LHCN-M2 (cell line): ENCODE data around the gene MAP3K10. TPM values are rescaled to one million over a fixed set of nuclear protein-coding genes. Genes with fewer than 3 reads are reported as not detected.

Experiments
- DNase-seq: peaks from one replicate; pipeline ENCODE4 v3.0.0-alpha.2; 2012; ENCODE audit warnings: low read depth
- total RNA-seq: library from RNA; depleted of rRNA; stranded (reverse); fragments of >200 nt; gene quantifications from 2 replicates; pipeline ENCODE4 v1.2.3, GENCODE V29; 2014; rRNA removed

The MAP3K10 gene
- total RNA-seq, 1 experiment from 2014 or later, result 8.3 TPM

DNA sequence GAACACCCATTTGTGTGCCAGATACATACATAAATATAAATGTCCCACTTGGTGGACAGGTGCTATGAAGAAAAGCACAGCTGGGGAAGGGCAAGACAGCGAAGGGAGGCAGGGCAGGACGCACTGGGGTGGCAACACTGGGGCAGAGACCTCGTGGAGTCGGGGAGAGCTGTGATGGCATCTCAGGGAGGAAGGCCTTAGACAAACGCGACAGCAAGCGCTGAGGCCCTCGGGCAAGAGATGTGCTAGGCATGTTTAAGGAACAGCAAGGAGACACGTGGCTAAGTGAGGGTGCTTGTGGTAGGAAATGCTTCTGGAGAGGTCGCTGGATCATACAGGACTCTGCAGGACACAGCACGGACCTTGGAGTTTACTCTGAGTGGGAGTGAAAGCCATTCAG, 58.6 kb downstream of the MAP3K10 start:
- no peak for DNase-seq

DNA sequence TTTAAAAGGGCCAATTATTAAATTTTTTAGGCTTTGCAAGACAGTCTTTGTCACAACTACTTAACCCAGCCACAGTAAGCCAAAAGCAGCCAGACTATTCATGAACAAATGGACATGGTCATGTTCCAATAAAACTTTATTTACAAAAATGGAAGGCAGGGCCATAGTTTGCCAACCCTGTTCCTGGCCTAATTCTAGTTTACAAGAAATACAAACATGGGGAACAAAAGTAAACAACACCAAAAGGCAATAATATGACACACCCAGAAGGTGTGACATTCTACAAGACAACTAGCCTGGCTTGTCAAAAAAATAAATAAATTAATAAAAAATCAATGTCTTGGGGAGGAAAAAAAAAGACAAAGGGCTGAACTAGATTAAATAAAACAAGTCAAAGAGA, 60.0 kb downstream of the MAP3K10 start:
- no peak for DNase-seq

DNA sequence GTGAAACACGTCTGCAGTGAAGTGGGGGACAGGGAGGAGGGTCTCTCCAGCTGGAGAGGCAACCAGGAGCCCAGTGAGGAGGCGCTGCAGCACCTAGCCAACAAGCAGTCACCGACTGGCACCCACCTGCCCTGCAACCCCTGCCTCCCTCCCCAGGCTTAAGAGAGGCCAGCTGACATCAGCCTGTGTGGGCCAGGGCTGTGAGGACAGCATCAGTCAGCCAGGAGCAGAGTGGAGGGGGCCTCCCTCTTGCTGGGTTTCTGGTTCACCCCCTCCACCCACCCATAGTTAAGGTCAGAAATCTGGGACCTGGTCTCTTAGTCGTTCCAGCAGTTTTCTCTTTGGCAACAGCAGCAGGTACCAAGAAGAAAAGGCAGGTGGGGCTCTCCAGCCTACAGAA, 60.8 kb downstream of the MAP3K10 start:
- no peak for DNase-seq

DNA sequence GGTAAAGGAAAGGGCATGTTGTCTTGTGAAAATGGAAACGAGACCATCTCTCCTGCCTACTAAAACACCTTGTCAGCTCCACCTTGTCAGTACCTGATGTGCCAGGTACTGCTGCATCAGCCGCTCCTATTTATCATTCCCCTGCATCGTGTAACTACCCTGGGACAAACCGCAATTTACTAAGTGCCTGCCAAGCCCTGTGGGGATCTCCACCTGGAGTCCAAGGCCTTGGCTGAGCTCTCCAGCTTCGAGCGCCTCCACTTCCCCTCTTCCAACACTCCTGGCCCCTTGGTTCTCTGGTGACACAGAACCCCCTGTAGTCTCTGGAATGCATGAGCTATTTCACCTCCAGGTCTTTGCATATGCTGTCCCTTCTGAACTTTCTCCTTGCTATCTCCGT, 61.2 kb downstream of the MAP3K10 start:
- no peak for DNase-seq

DNA sequence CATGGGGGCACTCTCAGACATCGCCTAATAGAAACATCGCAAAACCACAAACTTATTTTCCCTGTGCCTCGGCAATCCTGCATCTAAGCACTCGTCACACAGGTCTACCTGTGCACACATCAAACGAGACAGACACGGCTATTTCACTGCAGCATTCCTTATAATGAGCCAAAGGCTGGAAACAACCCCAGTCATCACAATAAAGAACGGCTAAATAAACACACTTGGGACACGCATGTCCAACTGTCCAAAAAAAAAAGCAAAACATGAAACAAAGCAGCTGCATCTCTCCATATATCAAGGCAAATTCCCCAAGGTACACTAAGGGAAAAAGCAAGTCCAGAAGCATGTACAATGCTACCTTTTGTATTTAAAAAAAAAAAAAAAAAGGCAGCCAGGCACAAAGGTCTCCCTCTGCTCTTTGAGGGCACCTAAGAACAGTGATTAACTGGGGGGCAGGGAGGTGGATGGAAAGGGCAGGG, 62.4 kb downstream of the MAP3K10 start:
- DNase-seq, result no peak

DNA sequence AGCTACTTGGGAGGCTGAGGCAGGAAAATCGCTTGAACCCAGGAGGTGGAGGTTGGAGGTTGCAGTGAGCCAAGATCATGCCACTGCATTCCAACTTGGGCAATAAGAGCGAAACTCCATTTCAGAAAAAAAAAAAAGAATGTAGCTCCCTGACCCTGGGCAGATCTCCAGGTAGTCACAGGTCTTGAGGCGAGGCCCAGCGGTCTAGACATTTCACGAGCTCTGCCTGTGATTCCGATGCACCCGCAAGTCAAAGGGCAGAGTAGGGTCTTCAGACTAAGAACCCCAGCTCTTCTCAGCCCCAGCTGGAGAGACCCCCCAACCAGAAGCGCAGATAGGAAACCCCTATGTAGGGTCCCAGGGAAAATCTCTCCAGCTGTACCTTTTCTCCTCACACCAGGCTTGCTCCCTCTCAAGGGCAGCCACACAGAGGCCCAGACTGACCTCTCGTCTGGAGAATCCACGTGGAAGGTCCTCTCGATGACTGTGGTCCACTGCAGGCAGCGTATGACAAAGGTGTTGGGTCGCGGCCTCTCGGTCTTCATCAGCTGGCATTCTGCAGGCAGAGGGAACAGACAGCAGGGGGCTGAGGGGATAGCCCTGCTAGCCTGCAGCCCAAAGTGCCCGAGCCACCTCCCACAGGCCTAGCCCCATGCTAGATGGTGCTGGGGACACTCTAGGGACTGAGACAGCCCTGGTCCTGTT, 63.6 kb downstream of the MAP3K10 start:
- no peak for DNase-seq

DNA sequence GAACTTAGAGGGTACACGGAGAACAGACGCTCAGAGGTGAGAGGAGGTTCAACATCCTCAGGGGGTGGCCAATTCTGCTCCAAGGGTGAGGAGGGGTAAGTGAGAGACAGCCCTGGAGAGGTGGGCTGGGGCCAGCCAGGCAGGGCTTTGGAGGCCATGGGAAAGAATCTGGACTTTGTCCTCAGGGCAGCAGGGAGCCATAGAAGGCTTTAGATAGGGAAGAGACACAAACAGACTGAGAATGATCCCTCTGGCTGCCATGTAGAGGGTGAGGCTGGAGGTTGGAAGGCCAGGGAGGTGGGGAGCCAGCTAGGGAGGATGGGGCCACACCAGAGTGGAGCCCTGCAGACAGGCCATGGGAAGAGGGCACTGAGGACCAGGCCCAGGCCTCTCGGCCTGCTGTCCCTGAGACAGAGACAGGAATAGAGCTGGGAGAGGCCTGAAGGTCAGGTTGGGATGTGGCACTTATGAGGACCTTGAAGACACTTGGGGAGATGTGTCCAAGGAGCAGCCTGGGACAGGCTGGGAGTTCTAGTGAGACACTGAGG, 64.5 kb downstream of the MAP3K10 start:
- no peak for DNase-seq

DNA sequence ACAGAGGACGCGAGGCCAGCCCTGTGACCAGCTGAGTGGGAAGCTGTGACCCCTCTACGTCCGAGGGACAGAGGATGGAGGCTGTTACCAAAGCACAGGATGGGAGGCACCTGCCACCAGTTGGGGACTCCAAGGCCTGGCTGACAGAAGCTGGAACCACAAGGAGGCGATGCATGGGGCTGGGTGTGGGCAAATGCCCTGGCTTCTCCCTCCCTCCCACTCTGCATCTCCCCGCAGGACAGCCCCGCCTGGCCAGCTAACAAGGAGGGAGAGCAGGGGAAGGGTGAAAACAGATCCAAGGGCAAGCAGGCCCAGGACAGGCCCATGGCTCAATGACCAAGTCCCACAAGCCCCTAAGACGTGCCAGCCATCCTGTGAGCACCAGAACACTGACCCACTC, 65.3 kb downstream of the MAP3K10 start:
- no peak for DNase-seq

DNA sequence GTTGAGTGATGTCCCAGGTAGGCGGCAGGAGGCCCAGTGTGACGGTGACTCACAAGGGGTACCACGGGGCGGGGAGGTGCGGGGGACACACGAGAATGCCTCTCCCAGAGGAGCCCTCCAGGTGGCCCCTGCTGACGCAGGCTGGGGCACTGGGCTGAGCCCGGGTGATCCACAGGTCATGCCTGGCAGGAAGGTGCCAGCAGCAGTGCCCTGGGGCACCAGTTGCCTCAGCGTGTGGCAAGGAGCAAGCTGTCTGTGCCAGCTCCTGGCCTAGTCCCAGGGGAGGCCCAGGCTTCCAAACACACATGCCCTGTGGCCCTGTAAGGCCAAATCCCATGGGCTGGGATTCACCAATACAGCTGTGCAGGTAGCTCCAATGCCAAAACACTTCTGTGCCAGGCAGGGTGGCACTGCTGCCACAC, 65.9 kb downstream of the MAP3K10 start:
- DNase-seq, result no peak

DNA sequence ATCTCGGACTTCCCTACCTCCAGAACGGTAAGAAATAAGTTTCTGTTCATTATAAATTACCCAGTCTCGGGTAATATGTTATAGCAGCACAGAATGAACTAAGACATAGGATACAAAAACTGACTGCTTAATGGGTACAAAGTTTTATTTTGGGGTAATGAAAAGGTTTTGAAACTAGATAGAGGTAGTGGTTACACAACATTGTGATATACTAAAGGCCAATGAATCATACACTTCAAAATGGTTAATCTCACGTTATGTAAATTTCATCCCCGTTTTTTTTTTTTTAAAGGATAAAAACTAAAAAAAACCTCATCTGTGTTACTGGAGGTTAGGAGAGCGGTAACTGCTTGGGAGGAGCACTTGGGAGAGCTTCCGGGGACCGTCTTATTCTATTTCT, 70.4 kb downstream of the MAP3K10 start:
- DNase-seq, result no peak

DNA sequence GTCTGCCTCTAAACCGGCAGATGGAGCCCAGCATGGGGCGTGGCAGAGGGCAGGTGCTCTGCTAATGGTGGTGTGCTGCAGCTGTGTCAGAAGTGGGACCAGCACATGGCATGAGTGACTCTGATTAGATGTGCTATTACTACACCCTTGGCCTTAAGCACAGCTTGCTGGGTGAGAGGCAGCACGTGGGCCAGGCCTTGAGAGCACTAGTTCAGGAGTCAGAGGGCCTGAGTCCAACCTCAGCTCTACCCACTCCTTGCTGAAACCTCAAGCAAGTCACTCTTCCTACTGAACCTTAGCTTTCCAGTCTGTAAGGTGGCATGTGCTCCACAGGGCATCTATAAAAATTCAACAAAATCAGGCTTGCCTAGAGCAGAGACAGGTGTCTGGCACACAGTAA, 71.2 kb downstream of the MAP3K10 start:
- no peak for DNase-seq

DNA sequence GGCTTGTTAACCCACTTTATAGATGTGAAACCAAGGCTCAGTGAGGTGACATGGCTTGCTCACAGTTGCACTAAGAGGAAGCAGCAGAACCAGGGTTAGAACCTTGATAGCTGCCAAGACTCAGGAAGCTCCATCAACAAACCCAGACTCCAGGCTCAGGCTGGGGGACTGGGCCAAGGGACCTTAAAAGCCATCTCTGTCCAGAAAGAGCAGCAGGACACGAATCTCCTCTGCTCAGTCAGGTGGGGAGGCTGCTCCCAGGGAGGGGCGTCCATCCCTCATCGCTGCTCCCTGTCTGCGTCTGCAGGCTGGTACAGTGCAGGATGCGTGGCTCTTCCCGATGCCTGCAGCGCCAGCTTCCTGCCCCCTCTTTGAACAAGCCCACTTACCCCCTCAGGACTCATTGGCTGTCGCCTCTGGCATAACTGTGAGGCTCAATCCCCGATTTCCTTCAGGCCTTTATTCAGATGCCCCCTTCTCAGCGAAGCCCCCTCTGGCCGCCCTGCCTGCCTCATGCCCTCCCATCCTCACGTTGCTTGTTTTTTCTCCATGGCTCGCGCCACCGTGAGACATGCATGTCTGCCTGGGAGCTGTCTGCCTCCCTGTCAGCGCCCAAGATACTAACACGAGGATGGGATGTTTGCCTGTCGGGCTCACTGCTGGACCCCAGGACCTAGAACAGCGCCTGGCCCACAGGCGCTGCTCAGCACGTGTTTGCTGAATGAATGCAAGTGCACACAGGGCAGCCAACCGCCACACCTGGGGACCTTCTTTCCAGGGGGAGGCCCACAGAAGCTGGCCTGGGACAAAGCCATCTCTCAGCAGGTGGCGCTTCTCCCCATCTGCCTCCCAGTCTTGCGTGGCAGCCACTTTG, 72.5 kb downstream of the MAP3K10 start:
- DNase-seq, result no peak

DNA sequence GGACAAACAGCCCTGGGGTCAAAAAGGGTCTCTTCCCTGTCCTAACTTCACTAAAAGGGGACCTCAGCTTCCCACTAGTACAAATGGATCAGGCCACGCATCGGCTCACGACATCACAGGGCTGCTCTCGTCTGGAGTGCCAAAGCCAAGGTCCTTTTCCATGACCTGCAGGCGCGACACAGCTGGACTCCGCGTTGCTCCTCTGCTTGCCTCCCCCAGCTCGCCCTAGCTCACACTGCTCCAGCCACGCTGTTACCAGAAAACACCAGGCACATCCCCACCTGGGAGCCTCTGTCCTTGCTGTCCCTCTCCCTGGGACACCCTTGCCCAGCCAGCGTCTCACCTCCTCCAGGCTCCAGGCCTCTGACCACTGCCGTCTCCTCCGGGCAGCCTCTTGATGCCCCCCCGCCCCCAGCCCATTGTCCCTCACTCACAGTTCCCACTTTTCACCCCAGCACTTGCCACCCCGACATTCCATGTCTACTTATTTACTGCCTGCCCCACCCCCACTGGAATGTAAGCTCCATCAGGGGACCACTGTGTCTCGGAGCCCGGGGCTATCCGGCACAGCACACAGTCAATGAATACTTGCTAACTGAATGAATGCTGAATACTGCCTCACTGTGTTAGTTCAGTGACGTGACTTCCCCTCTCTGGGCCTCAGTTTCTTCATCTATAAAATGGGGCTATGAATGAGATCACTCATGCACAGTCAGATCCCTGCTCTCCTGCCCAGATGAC, 73.3 kb downstream of the MAP3K10 start:
- DNase-seq, result no peak

Other genes starting within 250 kb of the MAP3K10 start
- gene PSMC4, start 220.3 kb upstream of the MAP3K10 start, total RNA-seq, result 177 and 182 TPM in 2 replicates
- gene ZNF546, start 194.4 kb upstream of the MAP3K10 start, total RNA-seq, result 1.4 and 1.6 TPM in 2 replicates
- 5.4 and 7.3 TPM in 2 replicates for gene ZNF780B, start 135.2 kb upstream of the MAP3K10 start, total RNA-seq
- 11.3 and 15.6 TPM in 2 replicates for gene ZNF780A, start 100.5 kb upstream of the MAP3K10 start, total RNA-seq
- not detected in 2 replicates for gene TTC9B, start 27.0 kb downstream of the MAP3K10 start, total RNA-seq
- gene CCNP, start 35.3 kb downstream of the MAP3K10 start, total RNA-seq, result not detected in 2 replicates
- gene AKT2, start 93.9 kb downstream of the MAP3K10 start, total RNA-seq, result 93.5 and 94.3 TPM in 2 replicates
- 18.8 and 24.2 TPM in 2 replicates for gene C19orf47, start 157.0 kb downstream of the MAP3K10 start, total RNA-seq
- gene PLD3, start 157.3 kb downstream of the MAP3K10 start, total RNA-seq, result 338 and 480 TPM in 2 replicates
- gene HIPK4, start 198.8 kb downstream of the MAP3K10 start, total RNA-seq, result not detected in 2 replicates
- 1.6 and 1.8 TPM in 2 replicates for gene PRX, start 222.0 kb downstream of the MAP3K10 start, total RNA-seq
- gene SERTAD1, start 234.6 kb downstream of the MAP3K10 start, total RNA-seq, result 21.7 and 31.2 TPM in 2 replicates